Hematopoietic multipotent progenitor cell treated with erythropoietin and hydrocortisone succinate and interleukin-3 and kit ligand, for 4 days (in vitro differentiated cells): ENCODE results near the gene TXNRD1.
A peak's percentile ranks its signal among the peaks of the same experiment; 100 is the strongest.

ENCODE experiments used
- DNase-seq: peaks from one replicate; pipeline ENCODE4 v3.0.0-alpha.2; 2015

The TXNRD1 gene

DNA sequence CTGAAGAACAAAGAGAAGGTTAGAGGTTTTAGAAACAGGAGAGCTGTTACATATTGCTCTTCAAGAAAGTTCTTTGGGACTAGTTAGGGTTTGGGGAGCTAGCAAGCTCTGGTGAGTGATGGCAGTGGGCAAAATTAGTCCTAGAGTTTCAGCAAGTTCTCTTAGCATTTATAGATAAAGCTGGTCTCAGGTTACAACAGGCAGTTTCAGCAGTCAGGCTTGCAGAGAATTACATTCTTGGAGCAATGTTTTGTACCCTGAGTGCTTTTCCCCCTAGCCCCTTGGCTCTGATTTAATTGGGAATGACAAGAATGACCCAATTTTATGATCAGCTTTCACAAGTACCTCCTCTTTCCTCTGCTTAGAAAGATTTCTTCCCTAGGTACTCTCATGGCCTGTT lies 66.5 kb downstream of the TXNRD1 start:
- DNase-seq, result no peak

DNA sequence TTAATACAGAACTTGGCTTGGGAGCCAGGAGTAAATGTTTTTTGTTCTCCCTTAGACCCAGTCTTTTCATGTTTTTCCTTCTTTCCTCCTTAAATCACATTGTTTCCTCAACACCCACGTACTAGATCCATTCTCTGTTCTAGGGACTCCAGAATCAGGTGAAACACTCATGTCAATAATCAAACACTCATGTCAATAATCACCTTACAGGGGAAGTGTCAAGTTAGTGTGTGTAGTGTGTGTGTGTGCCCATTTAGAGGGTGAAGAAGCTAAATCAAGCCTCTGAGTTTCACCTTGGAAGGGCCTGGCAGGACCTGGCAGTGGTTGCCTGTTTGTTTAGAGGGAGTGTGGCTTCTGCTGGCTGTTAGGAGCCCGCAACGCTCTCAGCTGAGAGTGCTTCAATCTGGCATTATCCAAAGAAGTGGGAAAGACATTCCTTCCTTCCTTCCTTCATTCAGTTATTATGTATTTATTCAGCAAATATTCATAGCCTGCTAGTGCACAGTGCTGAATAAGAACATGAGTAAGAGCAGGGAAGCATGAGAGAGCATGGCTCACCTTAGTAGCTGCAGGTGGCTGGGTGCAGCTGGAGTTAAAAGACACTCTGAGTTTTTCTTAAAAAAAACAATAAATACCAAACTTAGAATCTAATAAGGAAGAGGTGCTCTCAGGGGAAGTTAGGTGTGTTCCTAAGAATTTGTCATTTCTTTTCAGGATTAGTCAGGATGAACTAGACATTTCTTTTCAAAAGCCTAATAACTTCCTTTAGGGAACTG lies 70.3 kb downstream of the TXNRD1 start:
- DNase-seq, result no peak

DNA sequence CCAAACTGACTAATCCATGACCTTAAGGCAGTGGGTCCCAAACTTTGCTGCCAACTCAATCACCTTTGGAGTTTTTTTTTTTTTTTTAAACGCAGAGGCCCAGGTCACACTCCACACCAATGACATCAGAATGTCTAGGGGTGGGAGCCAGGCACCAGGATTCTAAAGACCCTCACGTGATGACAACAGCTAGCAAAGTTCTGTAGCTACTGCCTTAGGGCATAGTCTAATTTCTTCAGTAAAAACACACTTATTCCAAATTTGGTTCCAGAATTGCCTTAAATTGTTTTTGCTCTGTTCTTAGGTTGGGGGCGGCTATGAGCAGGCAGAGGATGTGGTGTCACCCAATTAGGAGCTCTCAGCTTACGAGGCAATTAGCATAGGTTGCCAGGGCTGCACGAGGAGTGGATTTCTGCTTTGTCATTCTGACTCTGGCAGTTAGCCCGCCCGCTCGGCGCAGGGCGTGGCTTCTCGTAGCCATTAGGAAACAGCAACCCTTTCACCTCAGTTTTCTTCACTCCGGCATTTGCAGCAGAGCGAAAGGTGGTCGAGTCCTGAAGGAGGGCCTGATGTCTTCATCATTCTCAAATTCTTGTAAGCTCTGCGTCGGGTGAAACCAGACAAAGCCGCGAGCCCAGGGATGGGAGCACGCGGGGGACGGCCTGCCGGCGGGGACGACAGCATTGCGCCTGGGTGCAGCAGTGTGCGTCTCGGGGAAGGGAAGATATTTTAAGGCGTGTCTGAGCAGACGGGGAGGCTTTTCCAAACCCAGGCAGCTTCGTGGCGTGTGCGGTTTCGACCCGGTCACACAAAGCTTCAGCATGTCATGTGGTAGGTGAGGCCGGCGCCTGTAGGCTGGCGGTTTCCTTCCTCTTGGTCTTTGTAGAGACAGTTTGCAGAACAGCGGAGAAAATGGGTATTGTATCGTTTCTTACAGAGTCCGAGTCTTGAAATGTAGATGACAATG lies 71.2 kb downstream of the TXNRD1 start:
- DNase-seq, result peak; percentile 99

DNA sequence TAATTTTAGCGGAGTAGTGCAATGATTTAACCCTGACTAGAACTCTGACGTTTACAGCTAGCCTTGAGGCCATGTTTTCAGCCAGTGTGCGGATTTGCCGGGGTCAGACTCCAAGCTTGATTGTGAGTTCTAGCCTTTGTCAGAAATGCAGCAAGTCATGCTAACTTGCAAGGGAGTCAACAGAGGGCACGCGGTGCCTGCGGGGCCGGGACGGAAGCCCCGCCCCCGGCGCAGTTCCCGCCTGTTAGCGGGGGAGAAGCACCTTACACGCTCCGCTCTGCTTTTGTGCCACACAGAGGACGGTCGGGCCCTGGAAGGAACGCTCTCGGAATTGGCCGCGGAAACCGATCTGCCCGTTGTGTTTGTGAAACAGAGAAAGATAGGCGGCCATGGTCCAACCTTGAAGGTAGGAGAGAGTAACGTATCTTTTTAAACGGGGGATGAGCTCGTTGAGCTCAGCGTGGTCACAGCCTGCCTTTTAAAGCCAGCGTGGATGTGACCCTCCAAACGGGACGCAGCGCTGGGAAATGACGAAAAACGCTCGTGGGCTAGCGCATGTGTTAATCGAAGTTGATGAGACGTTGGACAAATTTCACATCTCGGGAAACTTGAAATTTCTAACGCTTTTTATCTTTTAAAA lies 73.2 kb downstream of the TXNRD1 start:
- peak; percentile 96 for DNase-seq

DNA sequence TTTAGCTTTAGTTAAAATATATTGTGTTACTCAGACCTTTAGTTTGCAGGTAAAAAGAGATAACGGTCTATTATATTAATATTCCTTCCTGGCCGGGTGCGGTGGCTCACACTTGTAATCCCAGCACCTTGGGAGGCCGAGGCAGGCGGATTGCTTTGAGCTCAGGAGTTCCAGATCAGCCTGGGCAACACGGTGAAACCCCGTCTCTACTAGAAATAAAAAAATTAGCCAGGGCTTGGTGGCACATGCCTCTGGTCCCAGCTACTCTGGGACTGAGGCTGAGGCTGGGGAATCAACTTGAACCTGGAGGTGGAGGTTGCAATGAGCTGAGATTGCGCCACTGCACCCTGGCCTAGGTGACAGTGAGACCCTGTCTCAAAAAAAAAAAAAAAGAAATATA lies 74.7 kb downstream of the TXNRD1 start:
- DNase-seq, result no peak

DNA sequence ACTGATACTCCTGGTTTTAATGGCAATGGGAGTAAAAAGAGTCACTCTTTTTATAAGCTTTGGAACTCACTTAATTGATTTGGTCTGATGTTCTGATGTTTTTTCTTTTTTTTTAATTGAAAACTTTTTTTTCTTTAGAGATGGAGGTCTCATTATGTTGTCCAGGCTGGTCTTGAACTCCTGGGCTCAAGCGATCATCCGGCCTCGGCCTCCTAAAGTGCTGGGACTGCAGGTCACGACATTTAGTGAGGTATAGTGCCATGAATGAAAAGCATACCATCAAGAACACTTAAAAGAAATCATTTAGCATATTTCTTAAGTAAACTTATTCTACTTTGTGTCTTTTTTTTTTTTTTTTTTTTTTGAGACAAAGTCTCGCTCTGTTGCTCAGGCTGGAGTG lies 75.3 kb downstream of the TXNRD1 start:
- no peak for DNase-seq

DNA sequence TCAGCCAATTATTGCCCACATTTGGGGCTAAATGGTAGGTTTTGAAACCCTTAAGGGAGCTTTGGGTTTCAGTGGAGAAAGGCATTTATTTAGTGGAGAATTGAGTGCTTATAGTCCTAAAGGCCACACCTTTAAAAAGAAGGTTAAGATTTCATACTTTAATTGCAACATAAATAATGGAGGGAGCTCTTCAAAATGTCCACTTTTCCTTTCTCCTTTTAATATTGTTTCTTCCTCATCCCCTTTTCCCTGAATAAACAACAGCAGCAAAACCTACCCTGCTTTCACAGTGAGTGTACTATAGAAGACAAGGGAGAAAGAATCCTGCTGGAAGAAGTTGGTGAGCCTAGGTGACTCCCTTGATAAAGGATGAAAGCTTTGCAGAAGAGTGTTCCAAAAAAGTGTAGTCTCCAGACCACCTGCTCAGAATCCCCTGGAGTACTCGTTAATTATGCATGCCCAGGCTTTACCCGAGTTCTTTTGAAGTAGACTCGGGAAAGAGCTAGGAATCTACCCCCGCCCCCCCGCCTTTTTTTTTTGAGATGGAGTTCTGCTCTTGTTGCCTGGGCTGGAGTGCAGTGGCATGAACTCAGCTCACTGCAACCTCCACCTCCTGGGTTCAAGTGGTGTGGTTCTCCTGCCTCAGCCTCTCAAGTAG lies 76.4 kb downstream of the TXNRD1 start:
- DNase-seq, result no peak

DNA sequence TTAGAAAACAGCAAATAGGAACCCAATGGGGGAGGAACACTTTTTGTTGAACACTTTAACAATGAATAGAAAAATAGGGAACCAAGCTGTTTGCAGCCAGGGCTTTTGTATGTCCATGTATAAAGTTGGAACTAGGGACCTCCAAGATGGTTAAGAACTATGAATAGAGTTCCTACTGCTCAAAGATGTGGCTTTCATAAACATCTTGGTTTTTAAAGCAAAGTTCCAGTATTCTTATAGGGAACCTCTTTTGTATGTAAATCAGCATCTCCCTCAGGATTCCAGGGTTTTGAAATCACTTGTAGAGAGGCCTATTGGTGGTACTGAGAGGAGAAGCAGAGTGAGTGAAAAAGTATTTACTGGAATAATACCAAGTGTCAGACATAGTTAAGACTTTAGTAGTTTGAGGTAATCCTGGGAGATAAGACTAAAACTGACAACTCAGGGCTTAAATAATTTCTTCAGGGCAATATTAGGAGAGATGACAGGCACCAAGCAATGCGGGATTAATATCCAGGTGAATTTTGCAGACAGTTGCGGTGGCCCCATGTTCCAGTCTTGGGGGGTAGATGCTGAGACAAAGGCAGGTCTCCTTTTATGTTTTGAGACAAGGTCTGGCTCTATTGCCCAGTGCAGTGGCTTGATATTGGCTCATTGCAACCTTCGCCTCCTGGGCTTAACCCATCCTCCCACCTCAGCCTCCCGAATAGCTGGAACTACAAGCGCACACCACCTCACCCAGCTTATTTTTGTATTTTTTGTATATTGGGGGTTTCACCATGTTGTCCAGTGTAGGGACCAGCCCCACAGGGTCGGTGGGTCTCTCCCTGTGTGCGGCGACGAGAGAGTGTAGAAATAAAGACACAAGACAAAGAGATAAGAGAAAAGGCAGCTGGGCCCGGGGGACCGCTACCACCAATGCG lies 77.6 kb downstream of the TXNRD1 start:
- DNase-seq, result no peak

DNA sequence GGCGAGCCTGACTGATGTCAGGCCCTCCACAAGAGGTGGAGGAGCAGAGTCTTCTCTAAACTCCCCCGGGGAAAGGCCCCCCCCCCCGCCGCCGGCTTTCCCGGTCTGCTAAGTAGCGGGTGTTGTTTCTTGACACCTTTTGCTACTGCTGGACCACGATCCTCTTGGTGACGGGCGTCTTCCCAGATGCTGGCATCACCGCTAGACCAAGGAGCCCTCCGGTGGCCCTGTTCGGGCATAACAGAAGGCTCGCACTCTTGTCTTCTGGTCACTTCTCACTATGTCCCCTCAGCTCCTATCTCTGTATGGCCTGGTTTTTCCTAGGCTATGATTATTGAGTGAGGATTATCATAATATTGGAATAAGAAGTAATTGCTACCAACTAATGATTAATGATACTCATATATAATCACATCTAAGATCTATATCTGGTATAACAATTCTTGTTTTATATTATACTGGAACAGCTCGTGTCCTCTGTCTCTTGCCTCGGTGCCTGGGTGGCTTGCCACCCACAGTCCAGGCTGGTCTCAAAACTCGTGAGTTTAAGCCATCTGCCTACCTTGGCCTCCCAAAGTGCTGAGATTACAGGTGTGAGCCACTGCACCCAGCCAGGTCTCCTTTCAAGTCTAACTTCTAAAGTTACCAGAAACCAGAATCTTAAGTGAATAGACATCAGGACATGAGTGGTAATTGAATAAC lies 78.7 kb downstream of the TXNRD1 start:
- DNase-seq, result peak; percentile 63

DNA sequence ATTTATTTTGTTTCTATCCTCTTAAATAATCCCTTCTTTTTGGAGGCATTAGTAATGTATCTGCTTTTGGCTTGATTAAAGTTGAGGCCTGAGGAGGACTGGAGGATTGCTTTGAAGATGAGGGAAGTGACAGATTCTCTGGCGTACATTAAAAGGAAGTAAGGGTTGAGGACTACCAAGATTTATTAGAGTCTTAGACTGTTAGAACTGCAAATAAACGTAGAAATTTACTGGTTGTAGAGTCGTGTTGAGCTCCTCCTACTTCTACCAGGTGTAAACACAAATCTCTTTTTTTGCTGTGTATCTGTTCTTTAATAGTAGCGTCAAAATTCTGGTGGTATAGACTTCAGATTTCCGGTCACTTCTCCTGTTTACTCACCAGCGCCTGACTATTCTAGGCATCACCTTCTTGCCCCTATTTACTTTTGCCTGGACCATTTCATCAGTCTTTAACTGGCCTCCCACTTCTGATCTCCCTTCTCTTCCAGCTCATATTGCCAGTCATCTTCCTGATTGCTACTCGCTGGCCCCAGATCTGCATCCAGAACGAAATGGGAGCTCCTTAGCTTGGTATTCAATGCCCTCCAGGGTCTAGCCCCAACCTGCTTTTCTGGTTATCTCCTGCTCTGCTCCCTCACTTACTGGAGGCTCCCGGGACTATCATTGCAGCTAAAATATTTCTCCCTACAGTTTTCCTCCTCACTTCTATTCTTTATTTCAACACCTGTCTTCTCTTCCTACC lies 79.5 kb downstream of the TXNRD1 start:
- no peak for DNase-seq

DNA sequence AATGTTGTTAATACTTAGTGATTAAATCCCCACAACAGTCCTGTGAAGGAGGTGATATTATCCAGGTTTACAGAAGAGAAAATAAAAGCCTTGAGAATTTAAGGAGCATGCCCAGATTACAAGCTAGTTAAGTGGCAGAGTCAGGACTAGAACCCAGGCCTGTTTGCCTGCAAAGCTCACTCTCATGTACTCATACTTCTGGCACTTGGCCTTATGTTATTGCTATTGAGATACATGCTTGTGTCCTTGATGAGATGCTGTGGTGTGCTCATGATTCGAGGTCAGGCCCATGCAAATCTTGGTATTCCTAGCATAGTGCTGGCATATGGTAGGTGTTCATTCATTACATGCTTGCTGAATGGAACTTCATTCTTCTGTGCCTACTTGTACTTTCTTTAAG lies 80.4 kb downstream of the TXNRD1 start:
- DNase-seq, result no peak

DNA sequence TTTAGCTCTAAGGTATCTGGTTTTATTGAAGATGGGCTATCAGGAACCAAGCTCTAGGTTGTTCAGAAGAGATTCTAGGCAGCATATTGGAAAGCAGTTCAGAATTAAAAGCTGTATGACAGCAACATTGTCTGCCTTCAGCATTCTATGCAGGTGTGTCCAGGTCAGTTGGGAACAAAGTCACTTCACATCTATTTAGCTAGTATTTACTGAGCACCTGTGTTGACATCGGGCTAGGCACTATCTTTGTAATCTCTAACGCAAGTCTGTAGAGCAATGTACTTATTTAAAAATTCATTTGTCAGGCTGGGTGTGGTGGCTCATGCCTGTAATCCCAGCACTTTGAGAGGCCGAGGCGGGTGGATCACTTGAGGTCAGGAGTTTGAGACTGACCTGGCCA lies 81.1 kb downstream of the TXNRD1 start:
- no peak for DNase-seq

DNA sequence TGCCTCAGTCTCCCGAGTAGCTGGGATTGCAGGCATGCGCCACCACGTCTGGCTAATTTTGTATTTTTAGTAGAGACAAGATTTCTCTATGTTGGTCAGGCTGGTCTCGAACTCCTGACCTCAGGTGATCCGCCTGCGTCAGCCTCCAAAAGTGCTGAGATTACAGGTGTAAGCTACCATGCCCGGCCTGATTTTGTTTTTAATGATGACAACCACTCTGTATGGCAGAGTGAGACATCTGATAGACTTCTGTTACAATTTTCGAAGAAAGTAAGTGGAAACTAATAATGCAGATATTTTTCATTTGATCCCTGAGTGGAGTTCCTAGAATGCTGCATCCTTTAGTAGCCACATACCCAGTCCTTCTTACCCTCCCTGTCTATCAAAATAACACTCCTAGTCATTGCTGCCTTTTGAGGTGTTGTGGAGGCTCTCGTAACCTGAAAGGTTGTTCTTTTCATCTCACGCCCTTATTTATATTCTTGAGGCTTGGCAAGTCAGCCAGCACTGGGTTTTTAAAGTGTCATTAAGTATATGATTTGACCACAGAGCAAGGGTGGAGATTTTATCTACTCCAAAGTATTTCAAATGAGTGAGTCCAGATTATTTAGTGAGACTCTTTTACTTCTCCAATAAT lies 82.0 kb downstream of the TXNRD1 start:
- no peak for DNase-seq

DNA sequence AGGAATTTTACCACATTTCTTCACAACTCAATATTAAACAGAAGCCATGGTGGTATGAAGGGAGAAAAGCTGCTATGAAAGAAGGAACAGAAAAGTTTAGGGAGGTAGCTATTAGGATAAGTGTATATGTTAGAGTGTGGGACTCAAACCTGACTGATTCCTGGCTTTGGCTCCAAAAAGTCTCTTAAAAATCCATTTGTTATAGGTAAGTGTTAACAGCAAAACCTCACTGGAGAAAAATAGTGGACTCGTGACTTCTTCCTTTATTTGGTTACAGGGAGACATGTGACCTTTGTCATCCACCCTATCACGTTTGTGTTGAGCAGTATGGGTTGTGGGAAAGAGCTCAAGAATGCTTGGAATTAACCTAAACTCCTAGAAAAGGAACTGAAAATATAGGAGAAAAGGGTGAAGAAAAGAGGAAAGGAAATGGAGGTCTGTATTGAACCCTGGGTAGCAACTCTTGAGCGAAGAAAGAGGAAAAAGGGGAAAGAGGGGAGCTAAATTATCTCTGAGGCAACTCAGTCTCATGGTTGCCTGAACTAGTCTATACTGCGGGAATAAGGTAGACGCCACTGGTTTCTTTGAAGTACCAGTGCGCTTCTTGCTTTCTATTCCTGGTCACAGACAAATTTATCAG lies 84.4 kb downstream of the TXNRD1 start:
- DNase-seq, result no peak

DNA sequence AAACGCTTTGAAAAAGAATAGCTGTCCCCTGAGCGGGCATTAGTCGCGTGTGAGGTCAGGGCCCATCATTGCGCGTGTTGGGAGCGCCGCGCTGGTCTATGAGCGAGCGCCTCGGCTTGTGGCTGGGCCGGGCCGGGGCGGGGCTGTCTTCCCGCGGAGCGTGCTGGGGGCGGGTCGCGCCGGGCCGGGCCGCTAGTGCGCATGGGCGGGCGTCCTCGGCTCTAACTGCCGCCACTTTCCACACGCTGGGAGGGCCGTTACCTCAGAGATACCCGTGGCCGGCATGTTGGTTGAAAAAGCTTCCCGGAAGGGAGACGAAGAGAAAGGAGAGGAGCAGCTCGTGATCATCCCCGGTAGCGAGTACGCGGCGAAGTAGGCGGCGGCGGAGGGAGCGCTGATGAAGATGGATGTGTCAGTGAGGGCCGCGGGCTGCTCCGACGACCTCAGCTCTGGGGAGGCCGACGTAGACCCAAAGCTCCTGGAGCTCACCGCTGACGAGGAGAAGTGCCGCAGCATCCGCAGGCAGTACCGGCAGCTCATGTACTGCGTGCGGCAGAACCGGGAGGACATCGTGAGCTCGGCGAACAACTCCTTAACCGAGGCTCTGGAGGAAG lies 88.1 kb downstream of the TXNRD1 start, which contains the start of gene EID3:
Gene EID3, plus strand, starts transcription at position 202 of the 614 bp plus-strand sequence. Its CDS starts 196 bp downstream, at position 398.
- peak; percentile 93 for DNase-seq

DNA sequence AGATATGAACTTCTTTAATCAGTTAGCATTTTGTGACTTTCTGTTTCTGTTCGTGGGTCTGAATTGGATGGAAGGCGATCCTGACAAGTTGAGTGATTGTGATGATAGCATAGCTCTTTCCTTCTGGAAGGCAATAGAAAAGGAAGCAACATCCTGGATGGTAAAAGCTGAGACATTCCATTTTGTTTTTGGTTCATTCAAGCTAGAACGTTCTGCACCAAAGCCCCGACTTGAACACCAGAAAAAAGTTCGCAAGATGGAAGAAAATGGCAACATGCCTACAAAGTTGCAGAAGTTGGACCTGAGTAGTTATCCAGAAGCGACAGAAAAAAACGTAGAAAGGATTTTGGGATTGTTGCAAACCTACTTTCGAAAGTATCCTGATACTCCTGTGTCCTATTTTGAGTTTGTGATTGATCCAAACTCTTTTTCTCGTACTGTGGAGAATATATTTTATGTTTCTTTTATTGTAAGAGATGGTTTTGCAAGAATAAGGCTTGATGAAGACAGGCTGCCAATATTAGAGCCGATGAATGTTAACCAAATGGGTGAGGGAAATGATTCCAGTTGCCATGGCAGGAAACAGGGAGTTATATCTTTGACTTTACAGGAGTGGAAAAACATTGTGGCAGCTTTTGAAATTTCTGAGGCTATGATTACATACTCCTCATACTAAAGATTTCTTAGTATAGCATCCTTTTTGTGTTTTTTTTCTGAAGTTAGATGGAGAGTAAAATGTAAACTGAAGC lies 88.9 kb downstream of the TXNRD1 start:
- DNase-seq, result no peak

DNA sequence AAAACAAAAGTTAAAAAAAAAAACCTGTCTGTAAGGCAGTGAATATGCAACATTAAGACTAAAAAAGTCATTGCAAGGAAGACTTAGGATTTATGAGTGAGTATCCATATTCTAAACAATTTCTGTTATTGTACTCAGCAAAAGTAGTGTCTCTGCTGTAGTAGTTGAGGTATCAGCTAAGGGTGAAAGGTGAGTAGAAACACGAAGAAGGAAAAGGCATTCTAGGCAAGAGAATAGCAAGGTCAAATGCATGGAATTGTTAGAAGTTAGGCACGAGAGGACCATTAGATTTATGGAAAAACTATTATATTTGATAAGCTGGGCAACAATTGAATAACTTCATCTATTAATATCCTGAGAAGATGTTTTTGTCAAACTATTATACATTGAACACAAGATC lies 89.8 kb downstream of the TXNRD1 start:
- no peak for DNase-seq

DNA sequence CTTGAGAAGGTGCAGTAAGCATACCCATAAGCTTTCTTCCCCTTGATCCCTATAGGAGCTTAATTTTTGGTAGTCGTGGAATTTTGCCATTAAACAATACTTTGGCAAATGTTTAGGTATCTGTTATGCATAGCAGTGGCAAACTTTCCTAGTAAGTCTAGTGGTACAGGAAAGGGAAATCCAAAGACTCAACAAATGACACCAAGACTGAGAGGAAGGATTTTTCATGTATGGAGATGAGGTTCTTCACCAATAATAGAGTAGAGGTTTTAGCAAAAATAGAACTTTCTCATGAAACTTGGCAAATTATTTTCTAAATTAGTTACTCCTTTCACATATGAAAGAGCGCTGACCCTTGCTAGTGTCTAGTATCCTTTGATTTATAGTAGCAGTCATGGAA lies 90.8 kb downstream of the TXNRD1 start:
- DNase-seq, result no peak
